ENCODE results near the gene MCOLN2.
A peak's percentile ranks its signal among the peaks of the same experiment; 100 is the strongest.

The MCOLN2 gene

DNA sequence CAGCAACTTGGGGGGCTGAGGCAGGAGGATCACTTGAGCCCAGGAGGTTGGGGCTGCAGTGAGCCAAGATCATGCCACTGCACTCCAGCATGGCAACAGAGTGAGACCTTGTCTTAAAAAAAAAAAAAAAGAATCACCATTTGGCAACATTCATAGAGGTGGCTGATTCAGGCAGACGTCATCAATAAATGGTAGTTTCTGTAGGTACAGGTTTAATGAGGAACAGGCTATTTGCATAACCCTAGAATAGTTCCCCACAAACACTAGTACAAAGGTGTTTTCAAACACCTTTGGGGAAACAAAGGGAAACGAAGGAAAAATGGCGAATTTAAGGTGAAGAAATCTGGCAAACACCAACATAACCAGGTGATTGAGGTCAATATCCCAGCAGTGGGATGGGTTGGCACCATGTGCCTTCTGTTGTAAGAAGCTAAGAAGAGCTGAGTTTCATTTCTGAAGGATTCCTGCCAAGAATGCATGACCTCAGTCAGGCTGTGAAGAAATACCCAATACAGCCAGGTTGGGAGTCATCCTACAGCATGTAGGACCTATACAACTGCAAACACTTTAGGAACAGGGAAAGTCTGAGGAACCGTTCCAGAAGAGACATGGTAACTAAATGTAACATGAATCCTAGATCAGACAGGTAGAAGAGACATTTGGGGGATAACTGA is 109.5 kb downstream of the MCOLN2 start:
- Histone ChIP-seq H3K4me3 (ENCODE audit: low read depth, low read length) (no peak overlapping the region), H3K9me3 (no peaks in the 10 kb centered on the region), H3K27me3 (no peaks in the 10 kb centered on the region), H3K36me3 (no peaks in the 10 kb centered on the region), H3K4me1 (no peaks in the 10 kb centered on the region)
- no peak for TF ChIP-seq CTCF (IDR thresholded peaks at IDR 0.05; ENCODE audit: low read depth, low read length)
- DNase-seq = no peak

DNA sequence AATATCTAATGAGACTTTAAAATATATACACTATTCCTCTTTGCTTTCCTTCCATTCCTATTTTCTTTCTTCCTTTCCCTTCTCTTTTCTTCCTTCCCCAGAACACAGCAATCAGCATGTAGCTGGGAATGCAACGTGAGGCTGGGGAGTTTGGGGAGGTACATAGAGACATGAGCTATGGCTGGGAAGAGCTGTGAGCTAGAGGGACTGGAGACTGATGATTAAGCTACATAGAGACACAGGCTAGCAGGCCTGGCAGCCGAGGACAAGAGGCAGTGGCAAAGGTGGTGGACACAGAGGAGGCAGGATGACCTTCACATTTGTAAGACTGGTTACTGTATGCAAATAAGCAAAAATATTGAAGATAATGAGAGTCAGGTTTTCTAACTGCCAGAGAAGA is 111.4 kb downstream of the MCOLN2 start:
- H3K4me1 ChIP-seq = no peaks in the 10 kb centered on the region
- DNase-seq = no peak

DNA sequence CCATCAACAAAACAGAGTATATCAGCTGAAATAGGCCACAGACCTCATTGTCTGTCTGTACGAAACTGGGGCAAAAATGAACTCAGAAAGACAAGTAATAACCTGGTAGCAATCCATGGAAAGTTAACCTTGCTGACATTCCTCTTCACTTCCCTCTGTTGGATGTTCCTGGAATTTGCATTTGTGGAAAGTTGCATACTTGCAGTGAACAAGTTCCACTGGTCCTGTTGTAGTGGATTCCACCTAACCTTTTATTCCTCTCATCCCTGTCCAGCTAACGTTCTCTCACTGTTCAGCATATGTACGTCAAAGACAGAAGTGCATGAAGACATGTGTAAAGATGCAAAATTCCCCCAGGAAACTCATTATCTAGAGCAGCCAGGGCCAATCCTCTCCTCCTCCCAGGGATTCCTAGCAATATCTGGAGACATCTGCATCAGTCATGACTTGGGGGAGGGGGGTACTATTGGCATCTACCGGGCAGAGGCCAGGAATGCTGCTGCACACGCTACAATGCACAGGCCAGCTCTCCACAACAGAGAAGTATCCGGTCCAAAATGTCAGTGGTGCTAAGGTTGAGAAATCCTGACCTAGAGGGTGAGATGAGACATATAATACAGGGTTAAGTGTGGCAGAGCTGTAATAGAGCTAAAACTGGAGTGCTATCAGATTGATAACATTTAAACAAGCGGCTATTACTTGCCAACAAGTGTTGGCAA is 112.1 kb downstream of the MCOLN2 start:
- Histone ChIP-seq H3K9me3 (no peaks in the 10 kb centered on the region), H3K36me3 (no peaks in the 10 kb centered on the region), H3K4me3 (ENCODE audit: low read depth, low read length) (no peak overlapping the region), H3K4me1 (no peaks in the 10 kb centered on the region), H3K27me3 (no peaks in the 10 kb centered on the region)
- 0 out of 2 replicates have a peak, but pooled peaks have one; percentile 10 for TF ChIP-seq CTCF (IDR thresholded peaks at IDR 0.05; ENCODE audit: low read depth, low read length)
- DNase-seq = no peak

More for the DNA sequence above, 111.4 kb downstream of the MCOLN2 start:
- Histone ChIP-seq H3K9me3 (no peaks in the 10 kb centered on the region), H3K4me3 (ENCODE audit: low read depth, low read length) (no peak overlapping the region), H3K36me3 (no peaks in the 10 kb centered on the region), H3K27me3 (no peaks in the 10 kb centered on the region)
- TF ChIP-seq CTCF (IDR thresholded peaks at IDR 0.05; ENCODE audit: low read depth, low read length) = no peak

DNA sequence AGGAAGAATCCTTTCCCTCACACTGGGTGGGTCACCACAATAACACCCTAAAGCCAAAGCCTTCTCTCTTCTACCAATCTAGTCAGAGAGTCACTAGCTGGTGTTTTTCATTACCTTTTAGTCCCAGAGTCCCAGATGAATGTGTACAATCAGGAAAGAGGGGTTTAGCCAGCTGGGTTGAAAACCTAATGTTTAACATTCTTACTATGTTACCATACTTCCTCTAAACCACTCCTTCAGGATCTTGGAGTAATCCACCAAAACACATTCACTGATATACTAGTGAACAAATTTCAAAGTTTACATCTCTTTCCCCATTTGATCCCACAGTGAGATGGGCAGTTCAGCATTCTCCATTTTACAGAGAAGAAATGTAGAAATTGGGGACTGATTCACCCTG is 113.6 kb downstream of the MCOLN2 start:
- no peak for TF ChIP-seq CTCF (IDR thresholded peaks at IDR 0.05; ENCODE audit: low read depth, low read length)

DNA sequence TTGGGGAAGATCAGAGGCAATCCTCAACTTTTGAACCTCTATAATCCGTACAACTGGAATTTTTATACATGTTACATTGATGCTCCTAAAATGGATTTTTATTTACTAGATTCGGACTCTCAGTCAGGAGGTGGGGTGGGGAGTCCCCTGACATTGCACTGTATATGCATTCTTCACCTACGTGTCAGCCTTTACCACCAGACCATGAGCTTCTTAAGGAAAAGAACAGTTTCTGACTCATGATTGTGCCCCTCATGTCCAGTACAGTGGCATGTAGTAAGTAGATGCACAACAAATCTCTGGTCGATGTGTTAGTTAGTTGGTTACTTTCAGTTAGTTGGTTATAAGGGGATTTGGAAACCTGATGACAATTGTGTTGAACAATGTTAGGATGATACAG is 119.3 kb downstream of the MCOLN2 start:
- H3K36me3 ChIP-seq = no peaks in the 10 kb centered on the region
- H3K27me3 ChIP-seq = no peaks in the 10 kb centered on the region
- H3K4me3 ChIP-seq (ENCODE audit: low read depth, low read length) = no peak overlapping the region
- TF ChIP-seq CTCF (IDR thresholded peaks at IDR 0.05; ENCODE audit: low read depth, low read length) = no peak
- no peaks in the 10 kb centered on the region for H3K4me1 ChIP-seq
- DNase-seq = no peak
- H3K9me3 ChIP-seq = no peaks in the 10 kb centered on the region

More for the DNA sequence above, 113.6 kb downstream of the MCOLN2 start:
- DNase-seq = no peak
- Histone ChIP-seq H3K4me1 (no peaks in the 10 kb centered on the region), H3K4me3 (ENCODE audit: low read depth, low read length) (no peak overlapping the region), H3K36me3 (no peaks in the 10 kb centered on the region), H3K27me3 (no peaks in the 10 kb centered on the region), H3K9me3 (no peaks in the 10 kb centered on the region)

DNA sequence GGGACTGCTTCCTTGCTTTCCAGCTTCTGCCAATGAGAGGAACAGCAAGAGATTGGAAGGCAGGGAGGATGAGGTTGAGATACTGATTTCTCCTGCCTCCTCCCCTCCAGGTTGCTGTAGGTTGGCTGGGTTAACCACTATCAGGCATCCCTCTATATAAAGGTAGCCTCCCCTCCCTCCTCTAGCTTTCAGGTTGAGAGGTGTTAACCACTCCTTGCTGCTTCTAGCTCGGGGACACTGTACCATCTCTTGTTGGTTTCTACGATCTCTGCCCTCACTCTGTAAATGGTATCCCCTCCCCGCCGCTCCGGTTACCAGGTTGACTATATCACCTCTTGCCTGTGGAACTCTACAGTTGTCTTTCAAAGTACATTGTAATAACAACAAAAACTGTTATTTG is 120.6 kb downstream of the MCOLN2 start:
- Histone ChIP-seq H3K36me3 (no peaks in the 10 kb centered on the region), H3K4me3 (ENCODE audit: low read depth, low read length) (no peak overlapping the region), H3K4me1 (no peaks in the 10 kb centered on the region), H3K27me3 (no peaks in the 10 kb centered on the region), H3K9me3 (no peaks in the 10 kb centered on the region)
- no peak for TF ChIP-seq CTCF (IDR thresholded peaks at IDR 0.05; ENCODE audit: low read depth, low read length)
- DNase-seq = no peak

All from BE2C (cell line).